AG04450 (cell line): ENCODE data around the gene CAMP. TPM values are rescaled to one million over a fixed set of nuclear protein-coding genes. Genes with fewer than 3 reads are reported as not detected.

Experiments
- CTCF ChIA-PET: fragments of 300-600, 350-600 bp; formaldehyde crosslinking; extraction: SDS; loops from one replicate; lab custom pipeline; 2022; ENCODE audit warnings: antibody characterized with exemption, inconsistent platforms; lab: Charles Lee
- POLR2A ChIA-PET: fragments of 350-600 bp; formaldehyde crosslinking; extraction: SDS; loops from one replicate; lab custom pipeline; 2021; ENCODE audit warnings: antibody characterized with exemption, inconsistent platforms; lab: Yijun Ruan, JAX
- DNase-seq: peaks from one replicate; pipeline ENCODE4 v3.0.0-alpha.2; 2011; ENCODE audit warnings: low read depth, low spot score
- H3K27ac ChIP-seq: one replicate; pipeline ENCODE4 v1.5.1; 2012; ENCODE audit warnings: low read depth, low read length, control low read depth
- H3K27me3 ChIP-seq: one replicate; pipeline ENCODE4 v1.6.0; 2012; ENCODE audit warnings: low read length; ENCODE audit not compliant: control insufficient read depth, insufficient read depth
- H3K4me3 ChIP-seq: 2 replicates; pipeline ENCODE4 v1.5.1; 2011; ENCODE audit warnings: mild to moderate bottlenecking, low read depth, low read length, control low read depth
- H3K9me3 ChIP-seq: 2 replicates; pipeline ENCODE4 v1.5.1; 2012; ENCODE audit warnings: low read length; ENCODE audit not compliant: control insufficient read depth, insufficient read depth
- CTCF ChIP-seq: IDR thresholded peaks from 2 replicates; pipeline ENCODE4 v1.5.1; 2011; ENCODE audit warnings: low read depth, low read length, control low read depth, inconsistent platforms
- polyA plus RNA-seq: library from polyadenylated mRNA; depleted of rRNA; stranded (reverse); fragments of >200 nt; gene quantifications from 2 replicates; pipeline ENCODE4 v1.2.3, GENCODE V29; 2011

Gene CAMP
- polyA plus RNA-seq, 1 experiment: not detected

GRCh38 chr3:48236531-48236930 is 13.2 kb downstream of the CAMP start:
- CTCF ChIA-PET: interaction anchor here (1.1 to 1.7 kb wide), 2 partner anchors 164 to 199 kb away, joined by 3 to 20 read pairs; no protein-coding TSS in a partner anchor
- Histone ChIP-seq H3K27ac (no peak overlapping the region), H3K27me3 (no peaks in the 10 kb centered on the region), H3K9me3 (no peaks in the 10 kb centered on the region), H3K4me3 (no peak overlapping the region)
- POLR2A ChIA-PET: no interaction called here
- no peak for DNase-seq
- TF ChIP-seq CTCF: no peak

- H3K27me3 ChIP-seq: no peaks in the 10 kb centered on the region
- CTCF ChIA-PET: interaction anchor here (1.7 kb wide), 1 partner anchor 197 kb away, joined by 20 read pairs; no protein-coding TSS in a partner anchor
Measured at GRCh38 chr3:48238531-48239085, 15.3 kb downstream of the CAMP start.

GRCh38 chr3:48240000-48240963 is 17.0 kb downstream of the CAMP start:
- no peaks in the 10 kb centered on the region for H3K9me3 ChIP-seq
- TF ChIP-seq CTCF: no peak
- CTCF ChIA-PET: interaction anchor here (0.5 to 2.2 kb wide), 6 partner anchors 41 to 720 kb away, joined by 3 to 13 read pairs (median 6); no protein-coding TSS in a partner anchor
- POLR2A ChIA-PET: interaction anchor here (0.8 to 1.6 kb wide), 3 partner anchors 41 to 206 kb away, joined by 3 to 6 read pairs (median 5); partner anchors contain the start of genes ATRIP and CDC25A
- peak overlapping the region; percentile 94 for H3K4me3 ChIP-seq
- no peaks in the 10 kb centered on the region for H3K27me3 ChIP-seq
- DNase-seq: no peak
- no peak overlapping the region for H3K27ac ChIP-seq

More at GRCh38 chr3:48238531-48239085, 15.3 kb downstream of the CAMP start:
- Histone ChIP-seq H3K4me3 (no peak overlapping the region), H3K9me3 (no peaks in the 10 kb centered on the region), H3K27ac (no peak overlapping the region)
- TF ChIP-seq CTCF: no peak
- POLR2A ChIA-PET: interaction anchor here (0.7 kb wide), 1 partner anchor 193 kb away, joined by 5 read pairs; no protein-coding TSS in a partner anchor
- no peak for DNase-seq

GRCh38 chr3:48241796-48242455 is 18.6 kb downstream of the CAMP start:
- Histone ChIP-seq H3K27ac (no peak overlapping the region), H3K4me3 (peak overlapping the region; percentile 94), H3K9me3 (no peaks in the 10 kb centered on the region), H3K27me3 (no peaks in the 10 kb centered on the region)
- DNase-seq: no peak
- no peak for TF ChIP-seq CTCF
- ChIA-PET POLR2A (interaction anchor here (0.6 to 1.6 kb wide), 4 partner anchors 12 to 55 kb away, joined by 3 to 5 read pairs (median 5); partner anchors contain the start of gene CDC25A), CTCF (interaction anchor here (2.2 kb wide), 1 partner anchor 48 kb away, joined by 13 read pairs; no protein-coding TSS in a partner anchor)
